ENCODE data around the gene TMA7.

The TMA7 gene

GRCh38 chr3:48433472-48434118 is 6.5 kb upstream of the TMA7 start:
- Histone ChIP-seq H3K27ac (replicated peaks) (no peak overlapping the region), H3K4me3 (replicated peaks; ENCODE audit: insufficient read depth, low read length) (no peak overlapping the region), H3K27me3 (ENCODE audit: insufficient read depth, poor library complexity, severe bottlenecking) (peaks cover 2% of the 10 kb centered on the region)
- TF ChIP-seq, protein P1, sequence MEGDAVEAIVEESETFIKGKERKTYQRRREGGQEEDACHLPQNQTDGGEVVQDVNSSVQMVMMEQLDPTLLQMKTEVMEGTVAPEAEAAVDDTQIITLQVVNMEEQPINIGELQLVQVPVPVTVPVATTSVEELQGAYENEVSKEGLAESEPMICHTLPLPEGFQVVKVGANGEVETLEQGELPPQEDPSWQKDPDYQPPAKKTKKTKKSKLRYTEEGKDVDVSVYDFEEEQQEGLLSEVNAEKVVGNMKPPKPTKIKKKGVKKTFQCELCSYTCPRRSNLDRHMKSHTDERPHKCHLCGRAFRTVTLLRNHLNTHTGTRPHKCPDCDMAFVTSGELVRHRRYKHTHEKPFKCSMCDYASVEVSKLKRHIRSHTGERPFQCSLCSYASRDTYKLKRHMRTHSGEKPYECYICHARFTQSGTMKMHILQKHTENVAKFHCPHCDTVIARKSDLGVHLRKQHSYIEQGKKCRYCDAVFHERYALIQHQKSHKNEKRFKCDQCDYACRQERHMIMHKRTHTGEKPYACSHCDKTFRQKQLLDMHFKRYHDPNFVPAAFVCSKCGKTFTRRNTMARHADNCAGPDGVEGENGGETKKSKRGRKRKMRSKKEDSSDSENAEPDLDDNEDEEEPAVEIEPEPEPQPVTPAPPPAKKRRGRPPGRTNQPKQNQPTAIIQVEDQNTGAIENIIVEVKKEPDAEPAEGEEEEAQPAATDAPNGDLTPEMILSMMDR (IDR thresholded peaks at IDR 0.05; ENCODE audit: insufficient read depth, low read length) = no peak
- TF ChIP-seq GABPA (IDR thresholded peaks at IDR 0.05; ENCODE audit: low read depth) = no peak
- no peak for TF ChIP-seq SPI1 (IDR thresholded peaks at IDR 0.05; ENCODE audit: borderline replicate concordance, low read depth)
- TF ChIP-seq POLR2AphosphoS5 (IDR thresholded peaks at IDR 0.05; ENCODE audit: low read depth) = no peak
- TF ChIP-seq, protein P2, sequence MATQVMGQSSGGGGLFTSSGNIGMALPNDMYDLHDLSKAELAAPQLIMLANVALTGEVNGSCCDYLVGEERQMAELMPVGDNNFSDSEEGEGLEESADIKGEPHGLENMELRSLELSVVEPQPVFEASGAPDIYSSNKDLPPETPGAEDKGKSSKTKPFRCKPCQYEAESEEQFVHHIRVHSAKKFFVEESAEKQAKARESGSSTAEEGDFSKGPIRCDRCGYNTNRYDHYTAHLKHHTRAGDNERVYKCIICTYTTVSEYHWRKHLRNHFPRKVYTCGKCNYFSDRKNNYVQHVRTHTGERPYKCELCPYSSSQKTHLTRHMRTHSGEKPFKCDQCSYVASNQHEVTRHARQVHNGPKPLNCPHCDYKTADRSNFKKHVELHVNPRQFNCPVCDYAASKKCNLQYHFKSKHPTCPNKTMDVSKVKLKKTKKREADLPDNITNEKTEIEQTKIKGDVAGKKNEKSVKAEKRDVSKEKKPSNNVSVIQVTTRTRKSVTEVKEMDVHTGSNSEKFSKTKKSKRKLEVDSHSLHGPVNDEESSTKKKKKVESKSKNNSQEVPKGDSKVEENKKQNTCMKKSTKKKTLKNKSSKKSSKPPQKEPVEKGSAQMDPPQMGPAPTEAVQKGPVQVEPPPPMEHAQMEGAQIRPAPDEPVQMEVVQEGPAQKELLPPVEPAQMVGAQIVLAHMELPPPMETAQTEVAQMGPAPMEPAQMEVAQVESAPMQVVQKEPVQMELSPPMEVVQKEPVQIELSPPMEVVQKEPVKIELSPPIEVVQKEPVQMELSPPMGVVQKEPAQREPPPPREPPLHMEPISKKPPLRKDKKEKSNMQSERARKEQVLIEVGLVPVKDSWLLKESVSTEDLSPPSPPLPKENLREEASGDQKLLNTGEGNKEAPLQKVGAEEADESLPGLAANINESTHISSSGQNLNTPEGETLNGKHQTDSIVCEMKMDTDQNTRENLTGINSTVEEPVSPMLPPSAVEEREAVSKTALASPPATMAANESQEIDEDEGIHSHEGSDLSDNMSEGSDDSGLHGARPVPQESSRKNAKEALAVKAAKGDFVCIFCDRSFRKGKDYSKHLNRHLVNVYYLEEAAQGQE (IDR thresholded peaks at IDR 0.05; ENCODE audit: insufficient replicate concordance, low read depth) = no peak
- no peak for DNase-seq (ENCODE audit: low read depth in 1 of 2, low spot score in 1 of 2)

GRCh38 chr3:48434591-48435222 is 5.3 kb upstream of the TMA7 start:
- Histone ChIP-seq H3K27ac (replicated peaks) (no peak overlapping the region), H3K4me3 (replicated peaks; ENCODE audit: insufficient read depth, low read length) (no peak overlapping the region), H3K27me3 (ENCODE audit: insufficient read depth, poor library complexity, severe bottlenecking) (no peaks in the 10 kb centered on the region)
- TF ChIP-seq GABPA (IDR thresholded peaks at IDR 0.05; ENCODE audit: low read depth) (no peak), POLR2AphosphoS5 (IDR thresholded peaks at IDR 0.05; ENCODE audit: low read depth) (no peak)
- DNase-seq (ENCODE audit: low read depth in 1 of 2, low spot score in 1 of 2) = no peak

- DNase-seq (ENCODE audit: low read depth in 1 of 2, low spot score in 1 of 2) = no peak
- TF ChIP-seq GABPA (IDR thresholded peaks at IDR 0.05; ENCODE audit: low read depth) (no peak), POLR2AphosphoS5 (IDR thresholded peaks at IDR 0.05; ENCODE audit: low read depth) (no peak), SPI1 (IDR thresholded peaks at IDR 0.05; ENCODE audit: borderline replicate concordance, low read depth) (no peak)
- TF ChIP-seq, protein P1 (IDR thresholded peaks at IDR 0.05; ENCODE audit: insufficient read depth, low read length) = no peak
- TF ChIP-seq, protein P2 (IDR thresholded peaks at IDR 0.05; ENCODE audit: insufficient replicate concordance, low read depth) = no peak
- Histone ChIP-seq H3K4me3 (replicated peaks; ENCODE audit: insufficient read depth, low read length) (no peak overlapping the region), H3K27ac (replicated peaks) (no peak overlapping the region), H3K27me3 (ENCODE audit: insufficient read depth, poor library complexity, severe bottlenecking) (no peaks in the 10 kb centered on the region)
Observed at GRCh38 chr3:48435223-48435595, 4.8 kb upstream of the TMA7 start.

DNA sequence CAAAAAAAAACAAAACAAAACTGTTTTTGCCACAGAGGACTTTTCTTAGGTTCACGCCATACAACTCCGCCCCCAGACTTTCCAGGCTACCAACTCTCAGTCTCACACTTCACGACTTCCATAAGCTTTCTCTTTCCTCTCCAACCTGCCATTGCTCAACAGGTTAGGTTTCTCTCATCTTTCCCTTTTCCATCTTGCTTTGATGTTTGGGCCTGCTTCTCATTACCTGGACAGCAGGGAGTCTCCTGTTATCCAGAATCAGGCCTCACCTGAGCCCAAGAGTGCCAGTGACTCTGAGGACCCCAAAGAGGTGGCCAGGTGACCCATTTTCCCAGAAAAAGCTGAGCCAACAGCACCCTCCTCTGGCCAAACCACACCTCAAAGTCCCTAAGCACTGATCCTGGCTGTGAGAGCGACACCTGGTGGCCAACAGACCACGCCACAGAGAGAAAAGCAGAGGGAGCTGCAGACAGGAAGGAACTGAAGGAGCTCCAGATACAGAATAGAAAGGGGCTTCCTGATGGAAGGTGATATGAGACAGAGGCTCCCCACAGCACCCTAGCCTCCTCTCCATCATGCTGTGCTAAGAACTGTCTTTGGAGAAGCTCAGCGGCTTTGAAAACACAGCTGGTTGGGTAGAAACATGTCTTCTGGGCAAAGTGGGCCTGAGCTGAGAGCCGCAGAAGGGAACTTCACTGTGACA is 4.1 kb upstream of the TMA7 start:
- H3K27ac ChIP-seq (replicated peaks) = no peak overlapping the region
- peak; percentile 54 to 88 for DNase-seq (ENCODE audit: low read depth in 1 of 2, low spot score in 1 of 2)
- TF ChIP-seq, protein P2 (IDR thresholded peaks at IDR 0.05; ENCODE audit: insufficient replicate concordance, low read depth) = no peak
- TF ChIP-seq GABPA (IDR thresholded peaks at IDR 0.05; ENCODE audit: low read depth) (no peak), SPI1 (IDR thresholded peaks at IDR 0.05; ENCODE audit: borderline replicate concordance, low read depth) (peak; percentile 35; the same call in 1 of the 2 replicates), POLR2AphosphoS5 (IDR thresholded peaks at IDR 0.05; ENCODE audit: low read depth) (peak; percentile 19; the same call in 1 of the 2 replicates)
- TF ChIP-seq, protein P1 (IDR thresholded peaks at IDR 0.05; ENCODE audit: insufficient read depth, low read length) = peak; percentile 99
- H3K4me3 ChIP-seq (replicated peaks; ENCODE audit: insufficient read depth, low read length) = no peak overlapping the region
- H3K27me3 ChIP-seq (ENCODE audit: insufficient read depth, poor library complexity, severe bottlenecking) = no peaks in the 10 kb centered on the region

All from HL-60 (cell line).